ENCODE data around the gene NAXD. TPM values are rescaled to one million over a fixed set of nuclear protein-coding genes. Genes with fewer than 3 reads are reported as not detected.

The NAXD gene
- total and polyA plus RNA-seq, 10 of the 15 experiments (the other 5 are each of a cell fraction or from before 2014, with no cell fraction given): 1.5 to 36.2 (median 23.8) TPM

GRCh38 chr13:110647365-110647737 lies 32.0 kb downstream of the NAXD start:
- 89% methylated on average over 10 of the region's 10 CpGs for WGBS (ENCODE audit: insufficient coverage, insufficient replicate concordance, low lambda C conversion rate, missing lambda C conversion rate)
- FAIRE-seq (no peak), DNase-seq (ENCODE audit: low read depth, low spot score) (no peak), ATAC-seq (no peak)
- Histone ChIP-seq H3K4me2 (ENCODE audit: control insufficient read depth, insufficient read depth) (no peak overlapping the region), H3K4me3 (no peak overlapping the region), H3K27me3 (replicated peaks in 1 of 2; ENCODE audit: control insufficient read depth in 2 of 2, insufficient read depth in 2 of 2, low read length in 1 of 2) (no peaks in the 10 kb centered on the region), H3K4me1 (ENCODE audit: control insufficient read depth, insufficient read depth, low read length) (peaks cover 6% of the 10 kb centered on the region), H3K36me3 (ENCODE audit: control insufficient read depth in 2 of 2, insufficient read depth in 2 of 2, low read length in 1 of 2) (peaks cover 27 to 31% of the 10 kb centered on the region in 2 experiments), H3K9me3 (replicated peaks; ENCODE audit: control insufficient read depth, insufficient read depth, low read length) (no peaks in the 10 kb centered on the region), H3K9ac (ENCODE audit: control insufficient read depth, insufficient read depth, low read length) (no peak overlapping the region), H2AFZ (ENCODE audit: control insufficient read depth, low read depth, low read length) (no peak overlapping the region), H4K20me1 (ENCODE audit: control insufficient read depth, insufficient read depth) (no peaks in the 10 kb centered on the region), H3K79me2 (ENCODE audit: control insufficient read depth, insufficient read depth, low read length) (no peaks in the 10 kb centered on the region), H3K27ac (ENCODE audit: control insufficient read depth, insufficient read depth) (no peak overlapping the region)
- intact Hi-C loops (cut with micrococcal nuclease; ENCODE audit: unreplicated experiment) (no loop called here), in situ Hi-C loops (cut with MboI) (no loop called here)
- no TSS peak for BruUV-seq (replicated peaks)
- TF ChIP-seq KAT2A (conservative IDR thresholded peaks at IDR 0.05; ENCODE audit: control insufficient read depth, low read depth, low read length) (no peak), BCL3 (IDR thresholded peaks at IDR 0.05; ENCODE audit: borderline replicate concordance, insufficient read depth, low read depth, low read length, poor library complexity, severe bottlenecking) (no peak), NR2C1 (IDR thresholded peaks at IDR 0.05) (no peak), PML (IDR thresholded peaks at IDR 0.05; ENCODE audit: low read length) (no peak)
- TF ChIP-seq, protein P1, sequence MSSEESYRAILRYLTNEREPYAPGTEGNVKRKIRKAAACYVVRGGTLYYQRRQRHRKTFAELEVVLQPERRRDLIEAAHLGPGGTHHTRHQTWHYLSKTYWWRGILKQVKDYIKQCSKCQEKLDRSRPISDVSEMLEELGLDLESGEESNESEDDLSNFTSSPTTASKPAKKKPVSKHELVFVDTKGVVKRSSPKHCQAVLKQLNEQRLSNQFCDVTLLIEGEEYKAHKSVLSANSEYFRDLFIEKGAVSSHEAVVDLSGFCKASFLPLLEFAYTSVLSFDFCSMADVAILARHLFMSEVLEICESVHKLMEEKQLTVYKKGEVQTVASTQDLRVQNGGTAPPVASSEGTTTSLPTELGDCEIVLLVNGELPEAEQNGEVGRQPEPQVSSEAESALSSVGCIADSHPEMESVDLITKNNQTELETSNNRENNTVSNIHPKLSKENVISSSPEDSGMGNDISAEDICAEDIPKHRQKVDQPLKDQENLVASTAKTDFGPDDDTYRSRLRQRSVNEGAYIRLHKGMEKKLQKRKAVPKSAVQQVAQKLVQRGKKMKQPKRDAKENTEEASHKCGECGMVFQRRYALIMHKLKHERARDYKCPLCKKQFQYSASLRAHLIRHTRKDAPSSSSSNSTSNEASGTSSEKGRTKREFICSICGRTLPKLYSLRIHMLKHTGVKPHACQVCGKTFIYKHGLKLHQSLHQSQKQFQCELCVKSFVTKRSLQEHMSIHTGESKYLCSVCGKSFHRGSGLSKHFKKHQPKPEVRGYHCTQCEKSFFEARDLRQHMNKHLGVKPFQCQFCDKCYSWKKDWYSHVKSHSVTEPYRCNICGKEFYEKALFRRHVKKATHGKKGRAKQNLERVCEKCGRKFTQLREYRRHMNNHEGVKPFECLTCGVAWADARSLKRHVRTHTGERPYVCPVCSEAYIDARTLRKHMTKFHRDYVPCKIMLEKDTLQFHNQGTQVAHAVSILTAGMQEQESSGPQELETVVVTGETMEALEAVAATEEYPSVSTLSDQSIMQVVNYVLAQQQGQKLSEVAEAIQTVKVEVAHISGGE (CRISPR knock-in tag; IDR thresholded peaks at IDR 0.05): no peak
- TF ChIP-seq, protein P2, sequence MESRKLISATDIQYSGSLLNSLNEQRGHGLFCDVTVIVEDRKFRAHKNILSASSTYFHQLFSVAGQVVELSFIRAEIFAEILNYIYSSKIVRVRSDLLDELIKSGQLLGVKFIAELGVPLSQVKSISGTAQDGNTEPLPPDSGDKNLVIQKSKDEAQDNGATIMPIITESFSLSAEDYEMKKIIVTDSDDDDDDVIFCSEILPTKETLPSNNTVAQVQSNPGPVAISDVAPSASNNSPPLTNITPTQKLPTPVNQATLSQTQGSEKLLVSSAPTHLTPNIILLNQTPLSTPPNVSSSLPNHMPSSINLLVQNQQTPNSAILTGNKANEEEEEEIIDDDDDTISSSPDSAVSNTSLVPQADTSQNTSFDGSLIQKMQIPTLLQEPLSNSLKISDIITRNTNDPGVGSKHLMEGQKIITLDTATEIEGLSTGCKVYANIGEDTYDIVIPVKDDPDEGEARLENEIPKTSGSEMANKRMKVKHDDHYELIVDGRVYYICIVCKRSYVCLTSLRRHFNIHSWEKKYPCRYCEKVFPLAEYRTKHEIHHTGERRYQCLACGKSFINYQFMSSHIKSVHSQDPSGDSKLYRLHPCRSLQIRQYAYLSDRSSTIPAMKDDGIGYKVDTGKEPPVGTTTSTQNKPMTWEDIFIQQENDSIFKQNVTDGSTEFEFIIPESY (IDR thresholded peaks at IDR 0.05): no peak
- ChIA-PET SMC1A (ENCODE audit: uncharacterized antibody, unreplicated experiment) (no interaction called here), RAD21 (ENCODE audit: unreplicated experiment) (no interaction called here), POLR2A (interaction anchor here (1.0 kb wide), 1 partner anchor 9 kb away, joined by 3 read pairs; no protein-coding TSS in a partner anchor), CTCF (interaction anchor here (1.4 kb wide), 1 partner anchor 54 kb away, joined by 3 read pairs; no protein-coding TSS in a partner anchor)
